Measurements from ENCODE around the gene MYRIP. TPM values are rescaled to one million over a fixed set of nuclear protein-coding genes. Genes with fewer than 3 reads are reported as not detected.
A peak's percentile ranks its signal among the peaks of the same experiment; 100 is the strongest.

The MYRIP gene
- polyA plus RNA-seq, 1 experiment: 0.06 TPM

GRCh38 chr3:40309418-40309924, 500.1 kb downstream of the MYRIP start, which contains the start of gene EIF1B:
EIF1B (plus strand) TSS chr3:40309707; CDS start chr3:40309942, 235 bp downstream.
- Histone ChIP-seq H3K27me3 (ENCODE audit: control insufficient read depth, insufficient read depth, low read length) (no peaks in the 10 kb centered on the region), H3K4me3 (ENCODE audit: low read depth, low read length) (peak within 1 kb of the TSS; percentile 94), H3K36me3 (ENCODE audit: control insufficient read depth, insufficient read depth, low read length) (peaks cover 4% of the 10 kb centered on the region)
- POLR2A ChIA-PET: no interaction called here
- CTCF ChIA-PET: interaction anchor here (0.7 to 14.1 kb wide), 8 partner anchors 9 to 1680 kb away, joined by 3 to 245 read pairs (median 4); no protein-coding TSS in a partner anchor
- peak; percentile 81 for DNase-seq (ENCODE audit: low read depth)
- TF ChIP-seq CTCF (IDR thresholded peaks at IDR 0.05; ENCODE audit: insufficient read depth, low read depth, low read length): peak; percentile 97

Small RNAs within 50 kb of the gene (small RNA-seq; reads per million reads assigned to genes)
- gene RF00264 (ENCODE audit: insufficient read length, low read depth, low replicate concordance) (not detected), gene RN7SL411P (ENCODE audit: insufficient read length, low read depth, low replicate concordance) (not detected), gene RNU4-56P (ENCODE audit: insufficient read length, low read depth, low replicate concordance) (not detected)

Data from BJ (cell line).